HEK293T (cell line): Measurements from ENCODE around the gene MRPL4.

Source experiments
- CTBP1 ChIP-seq: fragments of 450-650 bp; IDR thresholded peaks from 2 replicates; pipeline ENCODE4 v1.6.1; 2016; ENCODE audit warnings: borderline replicate concordance
- FOXK2 ChIP-seq: fragments of 450-650 bp; IDR thresholded peaks from 2 replicates; pipeline ENCODE4 v1.6.1; 2016; ENCODE audit warnings: mild to moderate bottlenecking
- FOXM1 ChIP-seq: fragments of 450-650 bp; IDR thresholded peaks from 2 replicates; pipeline ENCODE4 v1.6.1; 2017; ENCODE audit warnings: mild to moderate bottlenecking, borderline replicate concordance
- LEF1 ChIP-seq: fragments of 450-650 bp; IDR thresholded peaks from 2 replicates; pipeline ENCODE4 v1.6.1; 2017; ENCODE audit warnings: mild to moderate bottlenecking, borderline replicate concordance
- SP1 ChIP-seq: fragments of 450-650 bp; IDR thresholded peaks from 2 replicates; pipeline ENCODE4 v1.6.1; 2017
- TARDBP ChIP-seq: fragments of 450-650 bp; IDR thresholded peaks from 2 replicates; pipeline ENCODE4 v1.6.1; 2016
- ZNF384 ChIP-seq: fragments of 450-650 bp; IDR thresholded peaks from 2 replicates; pipeline ENCODE4 v1.6.1; 2016

DNA sequence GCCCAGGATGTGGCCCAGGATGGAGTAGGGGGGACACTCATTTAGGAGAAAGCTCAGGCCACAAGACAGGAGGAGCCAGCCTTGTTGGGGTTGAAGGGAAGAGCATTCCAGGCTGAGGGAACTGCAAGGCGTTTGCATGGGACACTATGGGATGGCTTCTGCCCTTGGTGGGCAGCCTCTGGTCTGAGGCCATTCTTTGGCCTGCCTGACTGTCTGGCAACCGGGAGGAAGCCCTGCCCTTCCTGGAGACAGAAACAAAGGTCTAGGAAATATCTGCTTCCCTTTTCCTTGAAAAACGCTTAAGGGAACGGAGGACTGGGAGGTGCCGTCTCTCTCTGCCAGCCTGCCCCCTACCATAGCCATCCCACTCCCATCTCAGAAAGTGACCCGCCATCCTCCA lies 16.1 kb downstream of the MRPL4 start:
- TF ChIP-seq SP1 (no peak), TARDBP (no peak), LEF1 (no peak), FOXM1 (no peak), CTBP1 (no peak), ZNF384 (no peak), FOXK2 (no peak)
